Right lobe of liver (tissue), 6 donors: ENCODE measurements around the gene MX1. TPM values are rescaled to one million over a fixed set of nuclear protein-coding genes. Genes with fewer than 3 reads are reported as not detected.

Experiments
- ATAC-seq, 4 donors: fragments of 200-7000 bp; cut with Tn5 transposase; one replicate each; pipeline ENCODE4 v1.9.1; 2020; ENCODE audit warnings: mild to moderate bottlenecking in 4 of 4, moderate library complexity in 4 of 4
- DNase-seq, 3 donors: peaks; one replicate each; pipeline ENCODE4 v3.0.0-alpha.2; 2020
- H3K27ac ChIP-seq, 3 donors: fragments of 200-600 bp; one replicate each; pipeline ENCODE4 v1.8.0; 2022
- H3K27me3 ChIP-seq, 2 donors: fragments of 200-600 bp; one replicate each; pipeline ENCODE4 v1.8.0; 2022
- H3K36me3 ChIP-seq, 4 donors: fragments of 200-600 bp; sonication (generic) in 1 of 4; one replicate each; pipeline versions ENCODE4 v1.5.1 to v1.8.0; 2017 to 2022; ENCODE audit warnings: control low read depth in 1 of 4
- H3K4me1 ChIP-seq, 4 donors: fragments of 200-600 bp; sonication (generic) in 1 of 4; one replicate each; pipeline versions ENCODE4 v1.5.1 to v1.8.0; 2017 to 2022; ENCODE audit warnings: control low read depth in 1 of 4
- H3K4me3 ChIP-seq, 3 donors: fragments of 200-600 bp; one replicate each; pipeline ENCODE4 v1.8.0; 2022
- H3K9me3 ChIP-seq, 4 donors: fragments of 200-600 bp; sonication (generic) in 1 of 4; one replicate each; pipeline versions ENCODE4 v1.5.1 to v1.8.0; 2017 to 2022; ENCODE audit warnings: control low read depth in 1 of 4
- POLR2A ChIP-seq: fragments of 450-650 bp; IDR thresholded peaks from one replicate; pipeline ENCODE4 v1.6.1; 2017; ENCODE audit warnings: antibody characterized with exemption, mild to moderate bottlenecking
- WGBS: methylation state at CpG from one replicate; pipeline ENCODE4 v1.1.6; 2018; ENCODE audit warnings: low coverage, low lambda C conversion rate; ENCODE audit not compliant: insufficient coverage; ENCODE audit errors: missing lambda C conversion rate; 5-methylcytosine and 5-hydroxymethylcytosine counted together
- intact Hi-C, 2 donors: fragments of 100-400 bp; cut with DNase I; formaldehyde crosslinking; loops; one replicate each; pipeline versions ENCODE4 v1.11.2 to v1.14.1; 2022
- total RNA-seq, 6 experiments: library from RNA; depleted of rRNA in 2 of 6; stranded (reverse); fragments of >200 nt in 2 of 6; fragmentation: NEBNext Ultra II Directional in 3 of 6; extraction: Animal tissue kit (Norgen Biotek cat#: 25700) in 3 of 6; gene quantifications; one replicate each; pipeline versions ENCODE4 v1.1.0 to v1.2.4, GENCODE V29; 2016 to 2023
- TF ChIP-seq, protein P1 (sequence below), 4 donors: fragments of 200-600 bp in 3 of 4; fragments of 450-650 bp in 1 of 4; IDR thresholded peaks; one replicate each; pipeline versions ENCODE4 v1.5.1 to v1.8.0; 2016 to 2022; ENCODE audit warnings: antibody characterized with exemption in 4 of 4, mild to moderate bottlenecking in 2 of 4
- donor health status: DM: no; HTN: yes; CAD: no.
- donor health status: DM: no; HTN: no; CAD: no.
- donor health status: DM: no; HTN: no; CAD: no.
- donor health status: DM: no; HTN: yes; CAD: no.
- donor health status: DM: no; HTN: yes; CAD: no.

MX1 gene
- total RNA-seq, 6 experiments from 2014 or later, result 6.1 to 25.4 (median 10.5) TPM

DNA sequence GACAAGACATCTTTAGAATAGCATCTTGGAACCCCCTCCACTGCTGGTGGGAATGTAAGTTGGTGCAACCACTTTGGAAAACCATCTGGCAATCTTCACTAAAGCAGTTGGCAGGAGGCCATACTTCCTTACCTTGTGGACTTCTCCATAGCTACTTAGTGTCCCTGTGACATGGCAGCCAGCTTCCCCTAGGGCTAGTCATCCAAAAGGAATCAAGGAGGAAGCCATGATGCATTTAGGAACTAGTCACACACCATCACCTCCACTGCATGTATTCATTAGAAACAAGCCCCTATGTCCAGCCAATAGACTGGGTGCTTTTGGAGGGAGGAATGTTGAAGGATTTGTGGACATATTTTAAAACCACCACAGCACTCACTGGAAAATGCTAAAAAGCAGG lies 44.3 kb upstream of the MX1 start:
- no peak overlapping the region for H3K27ac ChIP-seq
- H3K4me1 ChIP-seq, result no peaks in the 10 kb centered on the region
- no peak overlapping the region for H3K4me3 ChIP-seq
- H3K9me3 ChIP-seq, result no peaks in the 10 kb centered on the region
- H3K36me3 ChIP-seq, result no peaks in the 10 kb centered on the region
- no peak for TF ChIP-seq POLR2A
- TF ChIP-seq, protein P1, sequence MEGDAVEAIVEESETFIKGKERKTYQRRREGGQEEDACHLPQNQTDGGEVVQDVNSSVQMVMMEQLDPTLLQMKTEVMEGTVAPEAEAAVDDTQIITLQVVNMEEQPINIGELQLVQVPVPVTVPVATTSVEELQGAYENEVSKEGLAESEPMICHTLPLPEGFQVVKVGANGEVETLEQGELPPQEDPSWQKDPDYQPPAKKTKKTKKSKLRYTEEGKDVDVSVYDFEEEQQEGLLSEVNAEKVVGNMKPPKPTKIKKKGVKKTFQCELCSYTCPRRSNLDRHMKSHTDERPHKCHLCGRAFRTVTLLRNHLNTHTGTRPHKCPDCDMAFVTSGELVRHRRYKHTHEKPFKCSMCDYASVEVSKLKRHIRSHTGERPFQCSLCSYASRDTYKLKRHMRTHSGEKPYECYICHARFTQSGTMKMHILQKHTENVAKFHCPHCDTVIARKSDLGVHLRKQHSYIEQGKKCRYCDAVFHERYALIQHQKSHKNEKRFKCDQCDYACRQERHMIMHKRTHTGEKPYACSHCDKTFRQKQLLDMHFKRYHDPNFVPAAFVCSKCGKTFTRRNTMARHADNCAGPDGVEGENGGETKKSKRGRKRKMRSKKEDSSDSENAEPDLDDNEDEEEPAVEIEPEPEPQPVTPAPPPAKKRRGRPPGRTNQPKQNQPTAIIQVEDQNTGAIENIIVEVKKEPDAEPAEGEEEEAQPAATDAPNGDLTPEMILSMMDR (IDR thresholded peaks at IDR 0.05), result no peak
- no peaks in the 10 kb centered on the region for H3K27me3 ChIP-seq
- intact Hi-C loops, result no loop called here
- no peak for DNase-seq
- no peak for ATAC-seq

DNA sequence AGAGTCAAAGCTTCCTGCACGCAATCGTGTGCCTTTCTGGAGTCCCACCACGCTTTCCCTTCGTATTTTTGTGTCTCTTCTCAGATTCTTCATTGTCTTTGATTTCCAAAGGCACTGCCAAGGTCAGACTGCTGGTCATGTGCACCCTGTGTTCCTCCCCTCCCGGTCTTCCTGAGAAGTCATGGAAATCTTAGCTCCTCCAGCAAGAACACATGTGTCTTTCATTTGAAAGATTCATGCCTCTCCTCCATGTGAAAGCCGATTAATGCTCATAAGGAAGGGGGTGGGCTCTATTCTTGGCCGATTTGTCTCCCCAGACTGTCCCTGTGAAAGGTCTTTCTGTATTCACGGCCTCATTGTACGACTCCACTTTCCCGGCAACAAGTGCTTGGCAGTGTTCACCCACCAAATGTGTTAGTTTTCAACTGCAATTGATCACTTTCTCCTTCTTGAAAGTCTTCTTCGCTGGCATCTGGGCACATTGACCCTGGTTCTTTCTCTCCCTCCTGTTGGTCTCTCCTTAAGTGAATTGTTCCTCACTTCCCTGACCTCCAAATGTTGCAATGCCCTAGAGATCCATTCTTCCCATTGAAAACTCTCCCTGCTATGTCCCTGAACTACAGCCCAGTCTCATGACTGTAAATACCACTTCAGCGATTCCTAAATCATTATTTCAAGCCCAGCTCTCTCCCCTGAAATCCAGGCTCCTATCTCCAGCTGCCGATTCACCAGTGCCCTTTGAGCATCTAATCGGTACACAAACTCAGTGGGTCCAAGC lies 38.8 kb upstream of the MX1 start:
- 76% methylated on average over 14 of the region's 14 CpGs for WGBS
- DNase-seq, result no peak

GRCh38 chr21:41387824-41388223 lies 38.2 kb upstream of the MX1 start:
- DNase-seq (no peak), ATAC-seq (no peak)
- no peak overlapping the region for H3K27ac ChIP-seq

More for the DNA sequence above, 38.8 kb upstream of the MX1 start:
- no peaks in the 10 kb centered on the region for H3K27me3 ChIP-seq
- no peaks in the 10 kb centered on the region for H3K36me3 ChIP-seq
- no peaks in the 10 kb centered on the region for H3K9me3 ChIP-seq
- H3K27ac ChIP-seq, result no peak overlapping the region
- intact Hi-C loops, result no loop called here
- no peak overlapping the region for H3K4me3 ChIP-seq
- H3K4me1 ChIP-seq, result no peaks in the 10 kb centered on the region
- ATAC-seq, result no peak
- TF ChIP-seq POLR2A, result no peak
- TF ChIP-seq, protein P1 (IDR thresholded peaks at IDR 0.05), result no peak

GRCh38 chr21:41388259-41388658 lies 37.8 kb upstream of the MX1 start:
- no peak overlapping the region for H3K4me3 ChIP-seq
- H3K27me3 ChIP-seq, result no peaks in the 10 kb centered on the region
- no peaks in the 10 kb centered on the region for H3K4me1 ChIP-seq
- intact Hi-C loops, result no loop called here
- ATAC-seq, result no peak
- no peak for TF ChIP-seq POLR2A
- TF ChIP-seq, protein P1 (IDR thresholded peaks at IDR 0.05), result no peak
- no peak overlapping the region for H3K27ac ChIP-seq
- DNase-seq, result no peak
- no peaks in the 10 kb centered on the region for H3K36me3 ChIP-seq
- WGBS, result 98% methylated on average over 6 of the region's 14 CpGs
- no peaks in the 10 kb centered on the region for H3K9me3 ChIP-seq

More at GRCh38 chr21:41387824-41388223, 38.2 kb upstream of the MX1 start:
- no peaks in the 10 kb centered on the region for H3K27me3 ChIP-seq
- no peak overlapping the region for H3K4me3 ChIP-seq
- no peaks in the 10 kb centered on the region for H3K36me3 ChIP-seq
- no peaks in the 10 kb centered on the region for H3K4me1 ChIP-seq
- 81% methylated on average over 5 of the region's 8 CpGs for WGBS
- TF ChIP-seq POLR2A, result no peak
- TF ChIP-seq, protein P1 (IDR thresholded peaks at IDR 0.05), result no peak
- H3K9me3 ChIP-seq, result no peaks in the 10 kb centered on the region
- intact Hi-C loops, result no loop called here
